T-helper 9 cell (primary cell): ENCODE measurements around the gene SDCCAG8.
"Not testable (repeated sequence)": the region's sequence is repeated elsewhere in the genome, so short reads cannot be mapped to it uniquely, and the experiment has no call there.

Source experiments
- DNase-seq: peaks from one replicate; pipeline ENCODE4 v3.0.0-alpha.2; 2020
- total RNA-seq, 2 donors: gene quantifications; one replicate each; lab custom pipeline; 2026; lab: John Stamatoyannopoulos, UW

Gene SDCCAG8
- 23.4 to 26.1 reads per million in 2 donors for total RNA-seq

DNA sequence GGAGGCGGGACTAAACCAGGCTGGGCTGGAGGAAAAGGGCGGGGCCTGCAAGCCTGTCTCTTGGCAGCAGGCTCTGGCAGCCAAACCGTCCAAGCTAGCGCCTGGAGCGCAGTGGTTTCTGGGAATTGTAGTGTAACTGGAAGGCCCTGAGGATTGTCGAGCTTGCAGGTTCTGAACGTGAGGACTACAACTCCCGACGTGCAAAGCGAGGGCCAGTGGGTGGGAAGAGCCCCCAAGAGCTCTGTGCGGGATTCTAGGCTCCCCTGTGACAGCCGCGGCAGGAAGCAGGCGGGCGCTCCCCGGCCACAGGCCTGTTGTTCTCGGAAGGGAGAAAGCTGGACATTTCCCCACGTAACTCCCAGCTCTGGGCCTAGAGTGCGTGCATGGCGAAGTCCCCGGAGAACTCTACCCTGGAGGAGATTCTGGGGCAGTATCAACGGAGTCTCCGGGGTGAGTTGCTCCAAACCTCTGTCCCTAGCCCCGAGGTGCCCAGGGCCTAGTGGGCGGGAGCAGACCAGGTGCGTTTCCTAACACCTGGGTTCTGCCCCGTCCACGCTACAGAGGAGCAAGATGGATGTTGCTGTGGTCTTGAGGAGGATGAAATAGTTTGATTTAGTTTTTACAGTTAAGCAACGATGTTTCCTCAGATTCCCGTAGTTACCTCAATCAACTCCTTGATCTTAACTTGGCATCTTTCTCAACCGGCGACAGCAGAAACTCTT, at the start of gene SDCCAG8:
SDCCAG8 (plus strand) TSS at position 251 of the 722 bp plus-strand sequence; CDS start at position 384, 133 bp downstream.
- DNase-seq, result peak; percentile 90

DNA sequence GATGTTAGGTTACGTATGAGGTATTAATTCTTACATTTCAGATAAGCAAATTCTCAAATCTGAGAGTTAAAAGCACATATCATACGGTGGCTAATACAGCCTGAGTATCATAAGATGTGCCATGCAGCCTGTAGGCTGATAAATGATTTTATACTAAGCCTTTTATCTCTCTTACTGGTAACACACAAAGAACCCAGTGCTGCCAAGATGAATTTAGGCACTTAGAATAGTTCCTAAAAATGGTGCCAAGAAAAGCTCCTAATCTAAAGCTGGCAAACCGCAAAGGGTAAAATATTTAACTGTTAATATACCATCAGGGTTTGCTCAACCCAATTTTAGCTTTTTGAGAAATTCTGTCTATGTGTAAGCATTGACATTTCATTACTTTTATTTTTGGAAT, 43.9 kb upstream of the SDCCAG8 start:
- DNase-seq, result not testable (repeated sequence)

DNA sequence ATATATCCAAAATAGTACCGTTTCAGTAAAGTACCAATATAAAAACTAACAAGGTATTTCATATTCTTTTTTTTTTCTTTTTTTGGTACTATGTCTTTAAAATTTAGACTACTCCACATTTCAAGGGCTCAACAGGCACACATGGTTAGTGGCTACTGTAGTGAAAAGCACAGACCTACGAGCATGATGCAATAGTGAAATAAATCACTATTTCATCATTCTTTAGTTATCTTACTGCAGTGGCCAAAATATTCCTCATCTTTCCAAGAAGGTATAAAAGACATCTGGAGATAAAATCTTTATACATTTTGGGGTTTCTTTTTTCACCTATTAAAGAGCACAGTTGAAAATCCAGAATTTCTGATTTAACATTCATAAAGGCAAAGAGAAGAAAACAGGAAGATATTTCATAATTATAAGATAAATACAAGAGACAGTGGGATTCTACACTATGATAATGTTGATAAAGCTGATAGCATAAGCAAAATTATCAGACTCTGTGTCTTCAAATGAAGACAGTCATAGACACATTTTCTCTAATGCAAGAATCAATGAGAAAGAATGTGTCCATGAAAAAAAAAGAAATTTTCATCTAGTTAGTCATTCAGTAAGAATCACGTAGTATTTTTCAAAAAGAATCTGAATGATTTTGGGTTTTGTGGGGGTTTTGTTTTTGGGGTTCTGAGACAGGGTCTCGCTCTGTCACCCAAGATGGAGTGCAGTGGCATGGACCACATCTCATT, 42.6 kb upstream of the SDCCAG8 start:
- no peak for DNase-seq

DNA sequence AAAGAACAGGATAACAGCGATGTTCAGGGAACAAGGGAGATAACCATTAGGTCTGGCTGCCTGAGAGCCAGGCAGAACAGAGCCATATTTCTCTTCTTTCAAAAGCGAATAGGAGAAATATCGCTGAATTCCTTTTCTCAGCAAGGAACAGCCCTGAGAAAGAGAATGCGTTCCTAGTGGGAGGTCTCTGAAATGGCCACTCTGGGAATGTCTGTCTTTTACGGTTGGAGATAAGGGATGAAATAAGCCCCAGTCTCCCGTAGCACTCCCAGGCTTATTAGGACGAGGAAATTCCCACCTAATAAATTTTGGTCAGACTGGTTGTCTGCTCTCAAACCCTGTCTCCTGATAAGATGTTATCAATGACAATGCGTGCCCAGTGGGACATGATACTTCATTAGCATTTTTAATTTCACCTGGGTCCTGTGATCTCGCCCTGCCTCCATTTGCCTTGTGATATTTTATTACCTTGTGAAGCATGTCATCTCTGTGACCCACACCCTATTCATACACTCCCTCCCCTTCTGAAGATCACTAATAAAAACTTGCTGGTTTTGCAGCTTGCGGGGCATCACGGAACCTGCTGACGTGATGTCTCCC, 40.5 kb upstream of the SDCCAG8 start:
- DNase-seq, result not testable (repeated sequence)

DNA sequence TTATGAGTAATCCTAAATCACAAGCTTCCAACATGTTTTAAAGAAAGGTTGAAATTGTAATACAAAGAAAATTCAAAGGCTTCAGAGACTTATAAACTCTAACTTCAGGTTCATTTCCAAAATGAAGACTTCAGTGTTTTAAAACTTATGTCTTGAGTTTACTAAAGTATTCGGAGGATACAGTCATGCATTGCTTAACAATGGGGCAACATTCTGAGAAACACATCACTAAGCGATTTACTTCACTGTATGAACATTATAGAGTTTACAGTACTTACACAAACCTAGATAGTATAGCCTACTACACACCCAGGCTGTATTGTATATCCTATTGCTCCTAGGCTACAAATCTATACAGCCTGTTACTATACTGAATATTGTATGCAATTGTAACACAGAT, 39.1 kb upstream of the SDCCAG8 start:
- DNase-seq, result no peak

DNA sequence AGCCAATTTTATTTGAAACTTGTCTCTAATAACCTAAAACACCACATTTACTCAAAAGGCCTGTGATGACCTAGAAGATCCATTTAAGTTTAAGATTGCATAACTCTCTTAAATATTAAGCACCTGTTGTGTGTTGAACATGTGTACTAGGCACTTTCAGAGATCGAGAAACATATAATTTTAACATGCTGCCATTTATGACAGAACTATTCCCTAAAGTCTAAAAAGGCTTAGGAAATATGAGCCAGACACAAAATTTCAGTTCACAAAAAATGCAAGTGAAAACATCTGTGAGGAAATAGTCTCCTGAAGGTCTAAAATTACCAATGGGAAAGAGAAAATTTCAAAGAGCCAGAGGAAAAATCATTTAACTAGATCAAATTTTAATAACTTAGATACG, 38.5 kb upstream of the SDCCAG8 start:
- DNase-seq, result no peak

DNA sequence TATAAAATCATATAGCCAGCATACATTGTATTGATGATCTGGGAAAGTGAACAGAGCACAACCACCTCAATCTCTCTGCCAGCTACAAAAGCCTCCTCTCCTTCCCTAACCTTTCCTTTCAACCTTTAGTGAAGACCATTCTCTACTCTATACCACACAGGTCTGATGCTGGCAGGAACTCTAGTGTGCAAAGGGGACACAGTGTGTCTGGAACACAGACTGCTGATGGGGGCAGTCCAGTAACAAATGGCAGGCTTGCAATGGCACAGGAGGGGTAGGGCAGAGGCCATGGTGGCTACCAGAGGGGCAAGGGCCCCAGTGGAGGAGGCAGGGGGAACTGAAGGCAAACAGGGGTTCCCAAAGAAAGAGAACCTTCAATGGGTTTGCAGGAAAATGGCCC, 37.8 kb upstream of the SDCCAG8 start:
- DNase-seq, result no peak

DNA sequence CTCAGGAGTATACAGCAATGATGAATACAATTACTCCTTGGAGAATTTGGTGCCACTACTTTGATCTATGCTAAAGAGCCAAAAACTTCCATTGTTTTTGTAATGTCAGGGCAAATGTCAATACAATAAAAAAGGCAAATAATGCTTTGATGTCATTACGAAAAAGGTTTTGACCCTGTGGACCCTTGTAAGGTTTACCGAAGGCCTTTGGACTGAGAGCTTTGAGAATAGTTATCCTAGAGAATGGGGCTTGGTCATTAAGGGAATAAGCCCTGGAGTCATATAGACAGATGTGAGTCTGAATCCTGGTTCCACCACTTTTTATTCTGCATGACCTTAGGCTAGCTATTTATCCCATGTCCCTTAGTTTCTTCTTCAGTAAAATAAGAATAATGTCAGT, 28.2 kb upstream of the SDCCAG8 start:
- no peak for DNase-seq

DNA sequence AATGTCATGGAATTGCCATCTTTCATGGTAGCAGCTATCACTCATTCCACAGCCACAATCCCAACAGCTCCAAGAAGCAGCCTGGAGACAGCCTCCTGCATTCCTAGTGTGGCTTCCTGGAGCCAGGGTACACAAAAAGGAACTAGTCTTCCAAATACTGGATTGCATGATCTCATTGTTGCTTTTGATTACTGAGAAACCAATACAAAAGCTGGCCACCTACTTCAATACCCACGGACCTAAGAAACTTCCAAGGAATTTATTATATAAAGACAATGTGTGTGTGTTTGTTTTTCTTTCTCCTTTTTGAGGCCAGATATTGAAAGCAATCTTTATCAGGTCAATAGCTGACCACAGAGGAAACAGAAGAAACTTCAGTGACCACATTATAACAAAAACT, 26.3 kb upstream of the SDCCAG8 start:
- DNase-seq, result no peak

DNA sequence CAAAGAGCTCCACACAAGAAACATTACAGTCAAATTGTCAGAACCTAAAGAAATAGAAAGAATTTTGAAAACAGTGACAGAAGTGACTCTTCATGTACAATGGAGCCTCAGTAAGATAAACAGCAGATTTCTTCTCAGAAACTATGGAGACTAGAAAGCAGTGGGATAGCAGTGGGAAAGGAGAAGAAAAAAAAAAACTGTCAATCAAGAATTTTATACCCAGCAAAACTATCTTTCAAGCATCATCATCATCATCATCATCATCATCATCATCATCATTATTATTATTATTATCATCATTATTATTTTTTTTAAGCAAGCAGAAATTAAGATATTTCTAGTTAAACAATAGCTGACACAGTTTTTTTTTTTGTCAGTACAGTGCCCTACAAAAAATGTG, 24.9 kb upstream of the SDCCAG8 start:
- DNase-seq, result no peak

DNA sequence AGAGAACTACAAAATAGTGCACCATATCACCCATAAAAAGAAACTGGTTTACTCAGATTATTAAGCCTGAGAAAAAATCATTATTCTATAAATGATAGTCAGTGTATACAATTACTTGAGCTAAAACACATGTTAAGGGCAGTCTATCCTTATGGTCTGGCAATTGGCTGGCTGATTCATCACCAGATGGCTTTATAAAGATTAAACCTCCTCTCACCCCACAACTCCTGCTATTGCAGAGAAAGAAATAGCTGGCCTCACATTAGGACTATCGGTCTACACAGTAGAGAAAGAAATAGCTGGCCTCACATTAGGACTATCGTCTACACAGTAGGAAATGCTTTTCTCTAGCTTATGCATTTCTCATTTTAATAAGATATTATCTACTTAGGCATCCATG, 21.9 kb upstream of the SDCCAG8 start:
- no peak for DNase-seq

DNA sequence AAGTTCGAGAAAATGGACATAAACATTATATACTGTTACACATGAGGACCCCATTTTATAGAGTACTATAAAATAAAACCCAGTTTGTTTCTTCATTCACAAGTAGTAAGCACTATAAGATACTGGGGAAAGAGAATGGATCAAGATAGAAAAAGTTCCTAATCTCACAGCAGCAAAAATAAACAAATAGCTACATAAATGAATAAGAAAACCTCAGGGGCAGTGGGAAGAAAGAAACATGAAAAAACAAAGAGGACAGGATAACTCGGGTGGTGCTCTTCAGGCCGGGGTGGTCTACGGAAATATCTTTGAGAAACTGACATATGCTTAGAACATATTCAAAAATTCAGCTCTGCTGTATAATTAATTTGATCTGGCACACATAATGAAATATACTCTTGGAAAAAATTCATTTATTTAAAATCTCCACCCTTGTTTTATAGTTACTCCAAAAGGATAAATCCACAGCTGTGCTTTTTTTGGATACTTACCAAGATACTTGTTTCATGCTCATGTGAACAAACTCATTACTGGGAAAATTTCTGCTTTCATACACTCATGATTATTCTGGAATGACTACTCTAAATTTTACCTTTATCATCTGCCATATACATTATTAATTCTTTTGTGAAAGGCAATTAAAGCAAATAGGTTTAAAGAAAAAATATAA, 20.7 kb upstream of the SDCCAG8 start:
- no peak for DNase-seq

DNA sequence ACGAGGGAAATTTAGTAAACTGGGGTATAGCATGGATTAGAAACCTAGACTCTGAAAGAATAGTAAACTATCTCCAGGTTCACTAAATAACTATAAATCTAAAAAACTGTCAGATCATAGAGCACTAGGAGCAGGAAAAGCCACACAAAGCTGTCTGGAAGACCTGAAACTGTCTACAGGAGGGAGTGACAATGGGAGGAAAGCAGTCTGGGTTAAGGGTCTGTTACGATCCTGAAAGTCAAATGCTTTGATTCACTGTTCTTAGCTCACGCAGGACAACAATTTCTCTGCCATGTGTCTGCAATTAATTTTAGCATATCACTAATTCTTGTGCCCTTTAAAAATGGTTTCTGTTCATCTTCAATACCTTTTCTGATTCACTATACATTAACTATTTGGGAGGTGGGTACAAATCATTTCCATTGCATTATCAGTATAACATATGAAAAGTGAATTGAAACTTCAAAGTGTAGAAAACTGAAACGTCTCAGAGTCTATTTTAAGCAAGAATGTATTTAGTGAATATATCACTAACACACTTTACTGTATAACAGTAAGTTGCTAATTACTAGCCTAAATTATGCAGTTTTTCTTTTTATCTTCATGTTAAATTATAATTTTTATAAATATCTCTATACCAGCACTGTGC, 19.1 kb upstream of the SDCCAG8 start:
- no peak for DNase-seq

DNA sequence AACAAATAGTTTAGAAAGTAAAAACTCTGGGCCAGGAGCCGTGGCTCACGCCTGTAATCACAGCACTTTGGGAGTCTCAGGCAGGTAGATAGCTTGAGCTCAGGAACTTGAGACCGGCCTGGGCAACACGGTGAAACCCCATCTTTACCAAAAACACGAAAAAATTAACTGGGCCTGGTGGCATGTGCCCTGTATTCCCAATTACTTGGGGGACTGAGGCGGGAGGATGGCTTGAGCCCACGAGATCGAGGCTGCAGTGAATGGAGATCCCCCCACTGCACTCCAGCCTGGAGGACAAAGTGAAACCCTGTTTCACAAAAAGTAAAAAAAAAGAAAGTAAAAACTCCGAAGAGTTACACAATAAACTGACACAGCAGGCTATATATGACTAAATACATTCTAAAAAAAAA, 11.4 kb upstream of the SDCCAG8 start:
- DNase-seq, result no peak

DNA sequence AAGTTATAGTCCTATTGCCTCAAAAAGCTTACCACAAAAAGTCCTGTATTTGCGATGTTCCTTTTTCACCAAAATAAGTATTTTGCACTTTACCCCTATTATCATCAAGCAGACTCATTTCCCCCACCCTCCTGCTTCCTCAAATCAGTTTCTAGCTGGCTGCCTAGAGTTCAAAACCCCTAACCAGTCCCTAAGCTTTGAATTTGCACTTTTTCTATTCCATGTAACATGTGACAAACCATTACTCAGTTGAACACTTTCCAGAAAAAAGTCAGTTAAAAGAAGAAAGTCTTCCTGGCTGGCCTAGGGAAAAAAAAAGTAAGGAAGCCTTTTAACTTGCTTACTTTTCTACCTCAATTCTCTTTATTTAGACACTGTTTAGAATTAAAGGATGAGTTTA, 8.9 kb upstream of the SDCCAG8 start:
- DNase-seq, result no peak

DNA sequence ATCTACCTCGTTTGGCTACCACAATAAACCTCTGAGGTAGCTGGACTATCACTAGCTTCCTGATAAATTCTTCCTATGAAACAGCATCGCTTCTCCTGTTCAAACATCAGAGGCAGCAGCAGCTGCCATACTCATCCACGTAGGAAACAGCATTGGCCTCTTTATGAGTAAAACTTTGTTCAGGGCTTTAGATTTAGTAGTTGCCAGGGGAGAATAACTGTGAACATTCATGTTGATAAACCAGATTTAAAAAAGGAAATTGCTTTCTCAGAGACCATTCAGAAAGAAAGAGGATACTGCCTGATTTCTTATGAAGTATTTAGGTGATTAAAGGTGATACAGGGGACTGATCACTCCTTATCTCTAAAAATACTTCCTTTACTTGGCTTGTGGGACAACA, 7.9 kb upstream of the SDCCAG8 start:
- no peak for DNase-seq

DNA sequence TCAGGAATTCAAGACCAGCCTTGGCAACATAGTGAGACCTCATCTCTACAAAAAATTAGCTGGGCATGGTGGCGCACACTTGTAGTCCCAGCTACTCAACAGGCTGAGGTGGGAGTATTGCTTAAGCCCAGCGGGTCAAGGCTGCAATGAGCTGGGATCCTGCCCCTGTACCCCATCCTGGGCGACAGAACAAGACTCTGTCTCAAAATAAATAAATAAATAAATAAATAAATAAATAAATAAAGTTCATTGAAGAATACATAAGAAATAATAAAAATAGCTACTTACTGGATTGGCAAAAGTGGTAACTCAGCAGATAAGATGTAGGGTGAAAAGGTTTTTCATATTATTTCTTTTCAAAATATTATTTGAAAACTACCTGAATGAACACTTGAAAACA, 6.6 kb upstream of the SDCCAG8 start:
- DNase-seq, result no peak

DNA sequence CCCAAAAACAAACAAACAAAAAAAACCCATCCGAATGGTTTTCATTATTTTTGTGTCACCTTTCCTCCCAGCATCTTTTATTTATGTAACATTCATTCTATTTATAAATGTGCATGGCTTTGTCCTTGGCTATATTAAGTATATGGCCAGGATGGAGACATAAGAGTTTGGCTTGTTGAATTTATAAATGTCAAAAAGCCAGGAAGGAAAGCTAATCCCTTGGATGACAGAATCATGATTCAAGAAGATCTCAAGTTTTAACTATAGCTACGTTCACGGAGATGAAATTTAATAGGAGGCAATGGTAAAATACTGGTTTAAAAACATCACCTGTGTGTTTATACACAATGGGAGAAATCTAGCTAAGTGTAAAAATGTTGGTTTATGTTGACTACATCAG, 5.7 kb upstream of the SDCCAG8 start:
- DNase-seq, result no peak

DNA sequence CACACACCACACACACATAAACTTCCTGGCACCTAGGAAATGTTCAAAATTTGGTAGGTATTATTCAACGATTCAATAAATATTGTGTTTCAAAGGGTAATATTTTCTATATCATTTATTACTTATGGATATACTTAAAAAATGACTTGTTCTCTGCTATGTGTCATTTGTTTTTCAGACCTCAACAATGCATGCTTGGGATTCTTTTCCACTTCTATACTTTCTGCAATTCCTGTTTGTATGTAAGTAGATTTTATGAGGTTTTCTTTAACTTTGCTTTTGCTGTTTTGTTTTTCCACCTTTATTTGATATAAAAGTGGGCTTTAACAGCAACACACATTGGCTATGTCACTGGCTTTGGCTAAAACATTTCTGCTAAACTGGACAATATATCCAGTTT, 4.3 kb upstream of the SDCCAG8 start:
- DNase-seq, result no peak

DNA sequence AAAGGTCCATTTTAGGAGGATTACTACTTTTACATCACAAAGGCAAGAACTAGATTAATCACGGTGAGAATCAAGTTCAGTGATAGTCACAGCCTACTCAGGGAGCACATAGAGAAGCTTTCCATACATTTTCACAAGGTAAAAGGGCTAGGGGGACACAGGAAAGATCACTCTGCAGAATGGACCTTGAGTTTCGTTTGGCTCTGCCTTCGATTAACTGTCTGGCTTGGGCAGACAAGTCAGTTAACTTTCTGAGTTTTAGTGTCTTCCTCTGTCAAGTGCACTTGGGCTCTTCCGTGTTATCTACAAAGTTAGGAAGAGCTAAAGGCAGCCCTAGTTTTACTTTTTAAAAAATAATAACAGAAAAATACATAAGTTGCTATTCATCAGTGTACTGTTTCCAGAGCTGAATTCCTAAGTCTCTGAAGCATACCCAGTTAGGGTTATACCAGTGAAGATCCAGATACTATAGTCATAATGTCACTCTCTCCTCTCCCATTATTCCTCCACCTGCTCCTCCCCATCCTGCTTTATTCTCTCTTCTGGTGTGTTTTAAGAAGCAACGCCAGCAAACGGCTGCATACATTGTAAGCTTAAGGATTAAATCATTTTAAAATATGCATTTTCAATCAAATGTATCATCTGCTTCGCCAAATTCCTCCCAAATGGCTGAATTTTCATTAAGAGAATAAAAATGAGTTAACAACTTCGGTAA, 2.5 kb upstream of the SDCCAG8 start:
- DNase-seq, result no peak

DNA sequence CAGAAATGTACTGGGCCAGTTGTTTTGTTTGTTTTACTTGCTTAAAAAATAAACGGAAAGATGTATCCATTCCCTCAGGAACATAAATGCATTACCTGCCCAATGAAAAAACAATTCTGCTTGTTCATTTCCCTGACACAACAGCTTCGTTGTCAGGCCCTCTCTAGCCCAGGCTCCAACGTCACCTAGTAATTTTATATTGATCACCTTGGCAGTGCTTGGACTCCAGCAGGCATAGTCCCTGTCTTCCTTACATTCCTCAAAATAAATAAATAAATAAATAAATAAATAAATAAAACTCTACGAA, 2.0 kb upstream of the SDCCAG8 start:
- no peak for DNase-seq

DNA sequence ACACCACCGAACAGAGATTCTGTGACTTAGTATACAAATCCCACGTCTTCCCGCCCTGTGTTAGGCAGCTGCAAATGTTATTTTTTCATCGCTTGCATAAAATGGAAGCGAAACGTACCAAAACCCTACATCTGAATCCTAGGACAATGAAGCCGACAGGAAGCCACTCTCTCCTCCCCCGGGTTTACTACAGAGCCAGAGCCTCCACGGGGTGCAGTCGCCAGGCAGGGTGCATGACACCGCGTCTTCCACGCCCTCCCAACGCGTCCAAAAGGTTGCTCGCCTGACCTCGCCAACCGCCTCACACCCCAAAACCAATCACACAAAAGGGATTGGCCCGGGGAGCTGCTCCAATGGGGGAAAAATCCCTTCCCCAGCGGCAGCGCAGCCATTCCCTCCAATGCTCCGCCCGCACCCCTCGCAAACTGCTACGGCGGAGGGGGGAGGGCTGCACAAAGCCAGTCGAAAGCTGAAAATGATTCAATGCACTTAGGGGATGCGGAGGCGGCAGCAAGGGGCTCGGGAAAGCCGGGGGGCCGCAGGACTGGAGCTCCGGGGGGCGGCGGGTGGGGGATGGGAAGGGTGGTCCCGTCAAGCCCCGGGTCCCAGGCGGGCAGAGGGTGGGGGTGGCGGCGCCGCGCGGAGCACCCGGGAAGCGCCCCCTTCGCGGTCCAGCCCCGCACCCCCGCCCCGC, 1.5 kb upstream of the SDCCAG8 start:
- peak; percentile 45 for DNase-seq
